ENCODE measurements around the gene TNIK.

TNIK gene

DNA sequence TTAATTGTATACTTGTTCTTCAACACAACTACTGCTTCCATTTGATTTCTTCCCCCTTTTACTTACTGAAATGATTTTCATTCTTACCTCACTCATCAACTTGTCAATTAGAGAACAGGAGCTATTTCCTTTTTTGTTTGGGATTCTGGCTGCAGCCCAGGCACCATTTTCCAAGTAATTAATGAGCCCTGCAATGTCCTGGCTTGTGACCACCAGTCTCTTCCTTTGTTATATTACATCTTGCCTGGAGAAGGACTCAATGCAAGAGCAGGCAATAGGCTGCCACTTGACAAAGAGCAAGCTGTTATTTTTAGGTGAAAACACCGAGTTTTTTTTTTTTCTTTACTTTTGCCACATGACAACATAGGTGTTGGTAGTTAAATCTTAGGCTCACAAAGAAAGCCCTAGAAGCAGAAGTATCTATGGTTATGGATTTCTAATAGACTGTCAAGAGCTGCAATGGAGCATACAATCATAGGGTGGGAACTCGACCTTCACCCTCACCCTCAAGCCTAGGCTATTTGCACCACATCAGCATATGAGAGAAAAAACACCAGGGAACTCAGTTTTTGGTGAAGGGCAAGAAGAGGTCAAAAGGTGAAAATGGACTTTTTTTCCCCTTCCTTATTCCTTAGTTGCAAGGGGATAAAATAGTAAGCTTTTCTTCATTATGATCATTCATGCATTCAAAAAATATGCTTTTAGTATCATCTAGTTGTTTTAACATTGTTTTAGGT is 114.9 kb downstream of the TNIK start:
- no peak for DNase-seq (ENCODE audit: low read depth in 2 of 2, low spot score in 1 of 2)

DNA sequence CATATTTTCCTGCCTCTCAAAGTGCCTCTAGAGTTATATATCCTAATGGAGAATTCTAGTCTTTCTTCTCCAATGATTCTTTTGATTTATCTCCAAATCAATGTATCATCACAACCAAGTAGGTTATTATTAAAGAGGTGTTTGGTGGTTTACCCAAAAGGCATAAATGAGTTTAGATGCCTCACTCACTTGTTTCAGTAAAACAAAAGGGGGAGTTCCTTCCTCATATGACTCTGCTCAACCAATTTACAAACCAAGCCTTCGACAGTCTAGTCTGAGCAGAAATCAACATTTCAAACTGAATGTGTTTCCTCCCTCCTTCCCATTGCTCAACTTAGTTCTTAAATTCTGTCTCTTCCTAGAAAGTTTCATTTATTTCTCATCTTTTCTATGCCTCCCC is 116.5 kb downstream of the TNIK start:
- DNase-seq (ENCODE audit: low read depth in 2 of 2, low spot score in 1 of 2) = no peak

DNA sequence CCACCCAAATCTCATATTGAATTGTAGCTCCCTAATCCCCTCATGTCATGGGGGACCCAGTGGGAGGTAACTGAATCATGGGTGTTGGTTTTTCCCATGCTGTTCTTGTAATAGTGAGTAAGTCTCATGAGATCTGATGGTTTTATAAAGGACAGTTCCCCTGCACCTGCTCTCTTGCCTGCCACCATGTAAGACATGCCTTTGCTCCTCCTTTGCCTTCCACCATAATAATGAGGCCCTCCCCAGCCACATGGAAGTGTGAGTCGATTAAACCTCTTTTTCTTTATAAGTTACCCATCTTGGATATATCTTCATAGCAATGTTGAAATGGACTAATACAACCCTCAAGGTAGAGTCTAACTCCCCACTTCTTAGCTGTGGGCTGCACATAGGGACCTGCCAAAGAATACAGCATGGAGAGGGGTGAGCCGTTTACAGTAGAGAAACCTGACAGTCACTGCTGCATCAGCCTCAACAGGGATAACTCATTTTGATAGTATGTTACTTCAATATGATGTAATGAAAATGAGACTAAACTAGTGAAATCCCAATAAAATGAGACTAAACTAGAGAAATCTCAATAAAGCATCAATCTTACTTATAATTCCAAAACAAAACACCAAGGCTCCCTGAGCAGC is 117.3 kb downstream of the TNIK start:
- DNase-seq (ENCODE audit: low read depth in 2 of 2, low spot score in 1 of 2) = no peak

DNA sequence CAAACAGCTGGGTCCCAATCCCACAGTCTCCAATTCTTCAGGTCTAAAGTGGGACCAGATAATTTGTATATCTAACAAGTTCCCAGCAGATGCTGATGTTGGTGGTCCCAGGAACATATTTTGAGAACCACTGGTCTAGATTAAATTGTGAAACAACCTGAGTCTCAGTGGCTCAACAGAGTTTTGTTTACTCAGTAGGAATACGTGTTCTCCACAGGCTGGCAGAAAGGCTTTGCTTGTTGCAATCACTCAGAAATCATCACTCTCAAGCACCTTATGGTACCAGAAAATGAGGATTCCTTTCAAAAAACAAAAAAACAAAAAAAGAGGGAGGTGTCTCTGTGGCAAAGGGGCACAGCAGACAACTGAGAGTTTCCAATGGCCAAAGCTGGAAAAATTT is 118.0 kb downstream of the TNIK start:
- DNase-seq (ENCODE audit: low read depth in 2 of 2, low spot score in 1 of 2) = no peak

DNA sequence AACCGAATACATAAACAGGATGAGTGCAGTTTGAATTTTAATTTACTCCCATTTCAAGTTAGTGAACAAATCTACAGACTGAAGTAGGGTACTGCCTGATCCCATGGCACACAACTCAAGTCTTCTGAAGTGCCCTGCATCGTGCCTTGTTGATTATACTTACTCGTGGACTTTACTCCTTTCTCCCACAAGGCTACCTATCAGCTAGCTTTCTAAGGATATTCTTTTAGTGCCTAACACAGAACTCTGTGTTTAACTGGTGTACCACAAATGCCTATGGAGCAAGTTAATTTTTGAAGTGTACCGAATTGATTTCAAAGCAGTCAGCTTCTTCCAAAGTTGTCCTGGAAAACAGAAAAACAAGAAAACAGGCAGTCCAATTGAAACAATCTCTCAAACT is 119.8 kb downstream of the TNIK start:
- DNase-seq (ENCODE audit: low read depth in 2 of 2, low spot score in 1 of 2) = no peak

DNA sequence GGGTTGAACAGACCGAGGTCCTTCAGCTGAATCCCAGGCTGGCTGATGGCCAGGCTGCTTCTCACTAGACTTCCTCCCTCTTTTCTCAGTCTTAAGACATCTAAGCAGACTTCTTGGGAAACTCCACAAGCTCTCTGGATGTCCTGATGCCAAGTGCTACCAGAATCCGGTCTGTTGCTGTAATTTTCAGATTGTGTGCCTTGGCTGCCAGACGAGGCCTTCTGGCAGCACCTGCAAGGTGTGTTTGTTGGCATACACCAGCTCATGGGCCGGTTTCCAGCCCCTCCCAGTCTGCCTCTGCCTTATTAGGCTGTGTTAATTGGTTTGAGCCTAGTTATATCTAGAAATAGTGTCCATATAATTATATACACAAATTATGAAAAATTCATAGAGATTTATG is 120.6 kb downstream of the TNIK start:
- no peak for DNase-seq (ENCODE audit: low read depth in 2 of 2, low spot score in 1 of 2)

DNA sequence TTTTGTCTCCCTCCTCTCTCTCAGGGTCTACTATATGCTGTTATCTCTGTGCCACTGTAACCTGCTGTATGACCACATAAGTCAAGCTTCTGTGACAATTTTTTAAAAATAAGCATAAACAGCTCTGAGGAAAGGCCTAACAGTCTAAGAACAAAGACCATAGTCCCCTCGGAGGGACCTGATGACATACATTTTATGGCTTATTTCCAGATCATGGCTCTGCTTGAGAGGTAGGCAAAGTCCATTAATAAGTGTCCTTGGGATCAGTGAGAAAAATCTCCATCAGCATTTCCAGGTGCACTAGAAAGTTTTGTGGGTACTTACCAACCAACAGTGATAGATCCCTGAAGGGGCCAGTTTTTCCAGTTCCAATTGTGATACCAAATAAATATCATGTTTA is 123.8 kb downstream of the TNIK start:
- no peak for DNase-seq (ENCODE audit: low read depth in 2 of 2, low spot score in 1 of 2)

DNA sequence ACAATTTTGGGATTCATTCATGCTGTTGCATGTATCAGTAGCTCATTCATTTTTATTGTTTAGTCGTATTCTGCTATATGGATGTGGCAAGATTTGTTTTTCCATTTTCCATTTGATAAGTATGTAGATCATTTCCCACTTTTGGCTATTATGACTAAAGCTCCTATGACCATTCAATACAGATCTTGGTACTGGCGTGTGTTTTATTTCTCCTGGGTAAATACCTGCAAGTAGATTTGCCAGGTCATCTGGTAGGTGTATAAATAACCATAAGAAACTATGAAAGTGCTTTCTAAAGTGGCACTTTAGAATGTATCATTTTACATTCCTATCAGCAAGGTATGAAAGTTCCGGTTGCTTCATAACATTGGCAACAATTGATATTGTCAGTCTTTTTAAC is 124.6 kb downstream of the TNIK start:
- DNase-seq (ENCODE audit: low read depth in 2 of 2, low spot score in 1 of 2) = no peak

DNA sequence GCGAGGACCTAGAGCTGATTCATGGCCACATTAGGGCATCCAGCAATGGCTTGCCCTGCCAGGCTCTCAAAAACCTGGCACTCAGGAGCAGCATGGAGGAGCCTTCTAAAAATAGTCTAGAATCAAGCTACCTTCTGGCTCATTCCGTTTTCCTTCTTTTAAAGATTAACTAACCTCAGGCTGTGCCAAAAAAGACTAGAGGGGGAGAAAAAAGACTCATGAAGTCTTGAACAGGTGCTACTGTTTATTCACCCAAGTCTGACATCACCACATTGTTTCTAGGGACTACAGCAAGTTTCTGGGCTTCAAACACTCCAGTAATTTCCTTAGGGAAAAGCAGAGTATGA is 125.8 kb downstream of the TNIK start:
- no peak for DNase-seq (ENCODE audit: low read depth in 2 of 2, low spot score in 1 of 2)

DNA sequence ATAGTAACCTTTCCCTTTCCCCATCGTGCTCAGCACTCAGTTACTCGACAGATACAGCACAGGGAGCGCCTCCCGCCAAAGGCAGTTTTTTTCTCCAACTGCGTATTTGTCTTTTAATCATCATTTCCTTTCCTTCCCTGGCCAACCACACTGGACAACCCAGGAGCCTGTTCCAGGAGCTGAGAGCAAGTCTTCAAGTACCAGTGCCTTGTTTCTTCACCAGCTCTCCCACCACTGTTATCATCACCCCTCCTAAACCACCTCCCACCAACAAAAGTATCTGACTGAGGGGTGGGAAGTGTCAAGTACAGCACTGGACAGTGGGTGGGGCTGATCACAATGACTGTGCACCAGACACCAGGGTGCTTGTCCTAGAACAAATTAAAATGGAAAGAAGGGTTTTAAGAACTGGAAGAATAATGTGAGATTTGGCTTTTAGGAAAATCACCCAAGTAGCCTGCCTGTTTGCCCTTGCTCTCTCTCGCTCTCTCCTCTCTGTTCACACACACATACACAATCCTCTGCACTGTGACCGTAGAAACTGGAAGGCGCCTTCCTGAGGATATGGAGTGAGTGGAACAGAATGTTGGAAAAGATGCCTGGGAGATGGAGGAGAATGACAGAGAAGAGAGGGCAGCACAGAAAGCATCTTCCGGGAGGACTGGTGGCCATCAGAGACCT is 126.3 kb downstream of the TNIK start:
- DNase-seq (ENCODE audit: low read depth in 2 of 2, low spot score in 1 of 2) = no peak

DNA sequence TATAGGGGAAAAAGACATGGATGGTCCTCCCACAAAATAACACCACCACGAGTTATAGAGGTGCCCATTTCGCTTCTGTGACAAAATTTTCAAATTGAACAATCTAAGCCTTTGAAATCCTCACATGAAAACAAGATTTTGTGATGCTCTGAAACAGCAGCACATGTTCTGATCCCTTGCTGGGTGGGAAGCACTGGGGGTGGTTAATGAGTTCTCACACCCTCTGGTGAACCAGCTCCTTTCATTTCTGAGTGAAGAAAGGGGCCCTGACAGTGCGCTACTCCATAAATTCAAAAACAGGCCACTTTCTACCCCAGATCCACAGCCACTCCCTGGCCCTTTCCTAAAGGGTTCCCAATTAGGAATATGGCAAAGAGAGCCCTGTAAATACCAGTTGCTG is 129.3 kb downstream of the TNIK start:
- DNase-seq (ENCODE audit: low read depth in 2 of 2, low spot score in 1 of 2) = no peak

DNA sequence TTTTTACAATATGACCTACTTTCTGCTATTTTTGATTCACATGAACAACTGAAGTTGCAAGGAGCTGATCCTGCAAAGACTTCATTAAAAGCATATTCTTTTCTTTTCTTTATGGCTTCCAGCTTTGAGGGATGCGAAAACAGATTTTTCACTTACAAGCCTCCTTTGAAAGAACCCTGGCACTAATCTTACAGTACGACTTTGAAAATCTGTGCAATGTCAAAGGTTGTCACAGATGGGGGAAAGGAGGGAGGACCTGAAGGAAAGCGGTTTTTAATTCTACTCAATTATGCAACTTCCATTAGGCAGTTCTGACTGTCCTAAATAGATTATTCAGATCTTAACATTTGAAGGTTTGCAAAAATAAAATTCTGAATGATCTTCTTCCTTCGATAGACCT is 130.5 kb downstream of the TNIK start:
- DNase-seq (ENCODE audit: low read depth in 2 of 2, low spot score in 1 of 2) = no peak

DNA sequence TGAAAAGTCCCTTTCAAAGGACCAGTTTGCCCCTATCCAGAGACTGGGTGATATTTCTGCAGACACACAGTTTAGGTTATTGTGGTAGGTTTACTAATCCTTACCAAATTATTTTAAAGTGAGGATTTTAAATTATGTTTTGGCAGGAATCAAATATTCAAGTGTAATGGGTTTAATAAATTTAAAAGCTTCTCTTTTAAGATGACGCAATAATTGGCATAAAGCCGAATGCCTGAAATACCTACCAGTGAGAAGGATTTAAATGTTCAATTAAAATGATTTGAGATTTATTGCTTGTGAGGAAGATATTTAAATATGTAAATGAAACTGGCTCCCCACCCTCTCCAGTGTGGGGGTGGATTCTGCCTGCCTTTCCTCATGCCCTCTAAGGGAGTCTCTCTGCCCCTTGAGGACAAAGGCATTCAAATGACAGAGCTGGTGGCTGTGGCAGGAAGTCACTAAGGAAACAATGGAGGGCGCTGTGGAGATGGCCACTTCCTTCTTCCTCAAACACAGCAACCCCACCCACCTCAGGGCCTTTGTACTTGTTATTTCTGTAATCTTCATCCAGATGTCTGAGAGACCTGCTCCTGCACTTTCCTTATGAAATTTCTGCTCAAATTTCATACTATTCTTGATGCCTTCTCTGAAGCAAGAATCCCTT is 131.7 kb downstream of the TNIK start:
- DNase-seq (ENCODE audit: low read depth in 2 of 2, low spot score in 1 of 2) = no peak

DNA sequence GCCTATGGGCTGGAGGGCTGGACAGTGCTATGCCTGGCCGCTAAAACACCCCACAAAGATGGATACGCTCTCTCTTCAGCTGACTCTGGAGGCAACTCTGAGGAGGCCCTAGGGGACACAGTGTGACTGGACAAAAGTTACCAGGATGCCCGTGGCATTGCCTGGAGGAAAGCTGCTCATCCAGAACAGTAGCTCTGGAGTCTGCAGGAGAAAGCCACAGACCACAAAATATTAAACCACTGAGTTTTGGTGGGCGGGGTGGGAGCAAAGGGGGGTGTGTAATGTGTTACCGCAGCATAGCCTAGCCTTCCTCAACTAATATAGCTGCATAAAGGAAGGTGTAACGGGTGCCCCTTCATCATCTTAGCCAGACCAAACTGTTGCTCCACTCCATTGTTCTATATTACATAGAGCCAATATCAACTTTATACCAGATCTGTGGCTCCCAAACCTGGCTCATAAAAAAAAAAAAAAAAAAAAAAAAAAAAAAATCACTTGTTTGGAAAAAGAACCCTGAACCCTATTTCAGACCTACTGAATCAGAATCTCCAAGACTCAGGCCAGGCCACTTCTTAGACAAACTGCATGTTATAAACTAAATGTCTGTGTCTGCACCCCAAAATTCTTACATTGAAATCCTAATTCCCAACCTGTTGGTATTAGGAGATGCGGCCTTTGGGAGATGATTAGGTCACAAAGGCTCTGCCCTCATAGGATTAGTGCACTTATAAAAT is 132.6 kb downstream of the TNIK start:
- DNase-seq (ENCODE audit: low read depth in 2 of 2, low spot score in 1 of 2) = no peak

DNA sequence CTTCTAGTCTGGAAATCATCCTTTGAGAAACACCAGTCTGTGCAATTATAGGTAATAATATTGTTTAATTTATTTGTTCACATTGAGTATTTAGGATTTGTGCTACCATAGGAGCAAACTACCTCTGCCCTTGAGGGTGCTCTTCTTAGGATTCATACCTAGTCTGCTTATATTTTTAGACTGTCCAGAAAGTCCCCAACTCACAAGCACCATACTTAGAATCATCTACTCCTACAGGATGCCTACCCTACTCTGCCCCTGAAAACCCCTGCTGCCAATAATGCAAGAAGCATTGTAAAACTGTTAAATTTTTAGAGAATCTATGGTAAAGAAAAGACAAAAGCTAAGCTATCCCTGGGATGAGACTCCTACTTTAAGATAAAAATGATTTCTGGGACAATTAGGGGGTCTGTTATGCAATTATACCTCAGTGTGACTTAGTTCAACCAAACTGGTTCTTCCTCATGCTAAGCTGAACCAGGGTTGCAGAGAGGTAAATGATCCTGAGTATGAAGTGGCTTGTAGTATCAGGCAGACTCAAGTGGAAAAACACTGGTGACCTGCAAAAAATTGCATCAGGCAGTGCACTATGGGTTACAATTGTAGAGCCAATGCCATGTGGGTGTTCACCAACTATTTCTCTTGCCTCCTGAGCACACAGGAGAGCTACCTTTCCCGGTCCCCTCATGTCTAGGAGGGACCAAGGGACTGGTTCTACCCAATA is 133.3 kb downstream of the TNIK start:
- DNase-seq (ENCODE audit: low read depth in 2 of 2, low spot score in 1 of 2) = no peak

DNA sequence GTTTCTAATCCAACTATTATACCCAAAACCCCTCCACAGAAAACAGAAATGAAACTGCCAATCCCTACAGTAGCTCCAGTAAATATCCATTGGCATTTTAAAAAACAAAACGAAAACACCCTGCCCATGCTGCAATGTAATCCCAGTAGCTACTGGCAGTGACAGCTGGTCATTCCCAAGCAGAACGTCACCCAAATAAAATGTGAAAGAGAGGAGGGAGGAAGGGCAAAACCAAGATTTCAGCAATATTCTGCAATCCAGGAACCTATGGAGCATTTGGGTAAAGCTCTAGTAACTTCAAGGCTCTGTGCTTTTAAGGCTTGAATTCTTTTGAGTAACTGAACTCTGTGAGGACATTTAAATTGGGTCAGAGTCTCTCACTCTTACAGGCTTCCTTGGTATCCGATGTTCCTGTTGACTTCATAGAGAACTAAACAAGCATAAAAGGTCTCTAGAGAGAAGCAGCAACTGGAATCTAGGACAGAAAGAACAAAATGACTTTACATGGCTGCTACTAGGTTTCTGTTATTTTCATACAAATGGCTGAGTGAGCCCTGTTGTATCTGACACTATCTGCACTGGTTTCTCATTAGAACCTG is 136.2 kb downstream of the TNIK start:
- no peak for DNase-seq (ENCODE audit: low read depth in 2 of 2, low spot score in 1 of 2)

DNA sequence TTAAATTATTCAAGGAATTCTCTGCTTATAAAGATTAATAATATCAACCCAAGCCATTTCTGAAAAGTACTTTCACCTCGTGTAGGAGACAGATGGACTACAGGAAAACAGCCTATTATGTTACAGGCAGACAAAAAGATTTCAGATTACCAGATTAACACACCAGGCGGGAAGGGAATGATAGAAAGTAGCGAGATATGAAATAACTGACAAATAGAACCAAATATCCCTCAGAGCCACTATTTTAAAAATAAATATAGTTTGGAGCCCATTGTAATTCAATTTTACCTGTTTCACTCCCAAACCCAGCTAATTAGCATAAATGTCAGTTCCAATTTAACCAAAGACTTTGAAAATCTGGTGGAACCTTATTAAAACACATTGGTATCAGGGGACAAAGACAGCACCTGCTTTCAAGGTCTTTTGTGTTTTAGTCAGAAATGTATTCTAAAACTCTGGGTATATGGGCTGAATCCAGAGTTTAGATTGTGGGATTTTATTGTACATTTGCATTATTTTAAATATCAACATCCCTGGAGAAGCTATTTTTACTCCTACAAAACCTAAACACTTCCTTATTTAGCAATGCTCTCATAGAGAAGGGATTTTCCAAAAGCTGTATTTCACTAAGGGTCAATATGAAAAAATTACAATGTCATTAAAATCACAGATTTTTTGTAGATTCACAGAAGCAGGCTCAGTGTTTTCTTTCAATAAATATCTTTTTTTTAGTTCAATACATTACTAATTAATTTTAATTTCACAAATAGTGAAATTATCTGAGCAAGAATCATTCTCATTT is 138.4 kb downstream of the TNIK start:
- no peak for DNase-seq (ENCODE audit: low read depth in 2 of 2, low spot score in 1 of 2)

DNA sequence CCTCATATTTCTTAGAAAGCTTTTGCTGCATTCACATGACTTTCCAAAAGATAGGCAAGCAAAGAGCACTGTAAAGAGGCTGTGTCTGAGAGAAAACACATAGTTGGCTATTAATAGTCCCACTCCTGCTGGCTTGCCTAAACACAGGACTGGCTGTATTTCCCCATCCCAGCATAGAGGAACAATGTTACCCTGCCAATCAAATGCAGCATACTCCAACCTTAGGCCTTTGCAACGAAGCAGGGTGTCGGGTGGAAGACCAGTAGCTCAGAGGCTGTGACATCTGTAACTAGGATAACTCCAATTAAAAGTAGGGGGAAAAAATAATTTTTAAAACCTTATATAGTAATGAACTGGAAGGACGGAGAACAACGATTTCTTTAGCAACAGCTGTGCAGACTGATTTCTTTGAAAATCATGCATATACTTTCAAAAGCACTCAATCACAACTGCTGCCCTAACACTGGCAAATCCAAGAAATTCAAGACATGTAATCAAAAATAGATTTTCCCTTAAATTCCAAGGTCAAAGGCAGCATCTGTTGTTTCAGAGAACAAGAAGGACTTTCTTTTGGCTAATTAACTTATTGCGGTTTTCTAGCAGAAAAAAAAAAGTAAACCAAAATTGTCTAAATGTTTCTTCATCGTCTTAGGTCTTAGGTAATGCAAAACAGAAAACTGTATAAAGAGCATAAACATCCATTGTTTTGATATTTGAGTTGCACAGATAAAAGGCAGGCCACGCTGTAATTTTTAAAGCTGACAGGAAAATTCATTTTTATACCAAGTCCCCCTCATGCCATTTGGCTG is 139.3 kb downstream of the TNIK start:
- no peak for DNase-seq (ENCODE audit: low read depth in 2 of 2, low spot score in 1 of 2)

DNA sequence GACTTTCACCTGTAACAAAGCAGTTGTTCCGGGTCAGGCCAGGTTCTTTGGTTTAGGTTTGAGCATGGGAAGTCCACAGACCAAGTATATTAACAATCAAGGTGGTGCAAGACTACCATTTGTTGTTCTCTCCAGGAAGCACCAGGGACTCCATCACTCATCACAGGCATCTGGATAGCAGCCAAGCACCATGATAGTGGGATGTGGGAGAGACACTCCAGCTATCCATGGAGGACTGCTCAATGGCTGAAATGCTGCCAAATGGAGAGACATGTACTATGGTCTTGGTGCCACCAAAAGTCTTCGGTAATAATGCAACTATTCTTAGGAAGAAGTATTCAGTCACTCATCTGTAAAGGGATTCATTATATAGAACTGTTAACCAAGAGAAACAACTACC is 143.0 kb downstream of the TNIK start:
- DNase-seq (ENCODE audit: low read depth in 2 of 2, low spot score in 1 of 2) = no peak

All from stimulated activated CD8-positive, alpha-beta memory T cell treated with anti-CD3 and anti-CD28 coated beads, Interleukin-4, amount 100 ng/mL, for 1 hour (primary cell).